Vagina (tissue), 2 donors: ENCODE results near the gene MYEF2. TPM values are rescaled to one million over a fixed set of nuclear protein-coding genes. Genes with fewer than 3 reads are reported as not detected.

Experiments
- DNase-seq, 2 donors: peaks; one replicate each; pipeline ENCODE4 v3.0.0-alpha.2; 2017; ENCODE audit errors: extremely low spot score in 2 of 2
- H3K27ac ChIP-seq: fragments of 200-600 bp; sonication (generic); one replicate; pipeline ENCODE4 v1.5.1; 2019
- H3K27me3 ChIP-seq: fragments of 200-600 bp; sonication (generic); one replicate; pipeline ENCODE4 v1.5.1; 2019
- H3K36me3 ChIP-seq, 2 donors: fragments of 200-600 bp; sonication (generic); one replicate each; pipeline ENCODE4 v1.5.1; 2017 to 2019
- H3K4me1 ChIP-seq: fragments of 200-600 bp; sonication (generic); one replicate; pipeline ENCODE4 v1.5.1; 2019
- H3K4me3 ChIP-seq, 2 donors: fragments of 200-600 bp; sonication (generic); 1 replicate in 1 of 2; 2 replicates in 1 of 2; pipeline ENCODE4 v1.5.1; 2016 to 2019
- H3K9me3 ChIP-seq: fragments of 200-600 bp; sonication (generic); one replicate; pipeline ENCODE4 v1.5.1; 2019
- CTCF ChIP-seq, 3 experiments: fragments of 450-650 bp in 2 of 3; fragments of 200-600 bp in 1 of 3; sonication (generic) in 1 of 3; IDR thresholded peaks; one replicate each; pipeline ENCODE4 v1.5.1; 2017 to 2019; ENCODE audit warnings: antibody characterized with exemption in 3 of 3, mild to moderate bottlenecking in 2 of 3, moderate library complexity in 2 of 3
- POLR2A ChIP-seq, 2 donors: fragments of 450-650 bp; IDR thresholded peaks; one replicate each; pipeline ENCODE4 v1.6.1; 2017; ENCODE audit warnings: antibody characterized with exemption in 2 of 2, mild to moderate bottlenecking in 2 of 2, moderate library complexity in 2 of 2
- POLR2AphosphoS5 ChIP-seq, 2 donors: sonication (generic); formaldehyde crosslinking; IDR thresholded peaks; one replicate each; pipeline ENCODE4 v1.9.0; 2017; ENCODE audit warnings: antibody characterized with exemption in 2 of 2, mild to moderate bottlenecking in 2 of 2, low read depth in 1 of 2; ENCODE audit not compliant: insufficient read depth in 1 of 2
- intact Hi-C: fragments of 100-400 bp; cut with DNase I; formaldehyde crosslinking; loops from one replicate; pipeline ENCODE4 v1.15.1; 2023
- total RNA-seq: library from RNA; depleted of rRNA; stranded (reverse); fragments of >200 nt; gene quantifications from one replicate; pipeline ENCODE4 v1.2.3, GENCODE V29; 2016

The MYEF2 gene
- total RNA-seq, 1 donor from 2014 or later = 7.1 TPM

- intact Hi-C loops = no loop called here
- no peak for TF ChIP-seq POLR2A (IDR thresholded peaks at IDR 0.05)
- no peak for TF ChIP-seq POLR2AphosphoS5 (IDR thresholded peaks at IDR 0.05; ENCODE audit: insufficient read depth in 1 of 2, low read depth in 1 of 2)
- TF ChIP-seq CTCF (IDR thresholded peaks at IDR 0.05) = no peak
- no peaks in the 10 kb centered on the region for H3K27me3 ChIP-seq
Measured at GRCh38 chr15:48096813-48097212, 81.3 kb downstream of the MYEF2 start.

GRCh38 chr15:48096355-48096786, 81.7 kb downstream of the MYEF2 start:
- Histone ChIP-seq H3K27ac (no peak overlapping the region), H3K27me3 (no peaks in the 10 kb centered on the region), H3K4me3 (no peak overlapping the region), H3K4me1 (no peaks in the 10 kb centered on the region), H3K9me3 (no peaks in the 10 kb centered on the region), H3K36me3 (no peaks in the 10 kb centered on the region)
- peak in 1 of 2 donors; percentile 54 for DNase-seq
- intact Hi-C loops = no loop called here
- TF ChIP-seq POLR2AphosphoS5 (IDR thresholded peaks at IDR 0.05; ENCODE audit: insufficient read depth in 1 of 2, low read depth in 1 of 2) = no peak
- no peak for TF ChIP-seq CTCF (IDR thresholded peaks at IDR 0.05)
- TF ChIP-seq POLR2A (IDR thresholded peaks at IDR 0.05) = no peak

More at GRCh38 chr15:48096813-48097212, 81.3 kb downstream of the MYEF2 start:
- H3K36me3 ChIP-seq = no peaks in the 10 kb centered on the region
- H3K4me1 ChIP-seq = no peaks in the 10 kb centered on the region
- H3K4me3 ChIP-seq = no peak overlapping the region
- H3K9me3 ChIP-seq = no peaks in the 10 kb centered on the region
- H3K27ac ChIP-seq = no peak overlapping the region
- DNase-seq = peak in 1 of 2 donors; percentile 40

- H3K4me1 ChIP-seq = peaks cover 2% of the 10 kb centered on the region
- no peaks in the 10 kb centered on the region for H3K27me3 ChIP-seq
- H3K36me3 ChIP-seq = no peaks in the 10 kb centered on the region
- H3K27ac ChIP-seq = no peak overlapping the region
- H3K4me3 ChIP-seq = no peak overlapping the region
- peak in 1 of 2 donors; percentile 6 for DNase-seq
- intact Hi-C loops = no loop called here
- no peaks in the 10 kb centered on the region for H3K9me3 ChIP-seq
- TF ChIP-seq POLR2A (IDR thresholded peaks at IDR 0.05) (no peak), CTCF (IDR thresholded peaks at IDR 0.05) (no peak), POLR2AphosphoS5 (IDR thresholded peaks at IDR 0.05; ENCODE audit: insufficient read depth in 1 of 2, low read depth in 1 of 2) (no peak)
Measured at GRCh38 chr15:48091522-48091921, 86.6 kb downstream of the MYEF2 start.

- TF ChIP-seq CTCF (IDR thresholded peaks at IDR 0.05) = no peak
- TF ChIP-seq POLR2AphosphoS5 (IDR thresholded peaks at IDR 0.05; ENCODE audit: insufficient read depth in 1 of 2, low read depth in 1 of 2) = no peak
- TF ChIP-seq POLR2A (IDR thresholded peaks at IDR 0.05) = no peak
- H3K27me3 ChIP-seq = no peaks in the 10 kb centered on the region
Measured at GRCh38 chr15:48090666-48091065, 87.4 kb downstream of the MYEF2 start.

GRCh38 chr15:48090115-48090514, 88.0 kb downstream of the MYEF2 start:
- no peak for TF ChIP-seq POLR2A (IDR thresholded peaks at IDR 0.05)
- Histone ChIP-seq H3K4me1 (peaks cover 13% of the 10 kb centered on the region), H3K4me3 (no peak overlapping the region), H3K36me3 (no peaks in the 10 kb centered on the region), H3K27ac (no peak overlapping the region), H3K9me3 (no peaks in the 10 kb centered on the region), H3K27me3 (no peaks in the 10 kb centered on the region)
- intact Hi-C loops = no loop called here
- DNase-seq = no peak

More at GRCh38 chr15:48090666-48091065, 87.4 kb downstream of the MYEF2 start:
- DNase-seq = no peak
- Histone ChIP-seq H3K4me3 (no peak overlapping the region), H3K27ac (no peak overlapping the region), H3K9me3 (no peaks in the 10 kb centered on the region), H3K4me1 (peaks cover 11% of the 10 kb centered on the region), H3K36me3 (no peaks in the 10 kb centered on the region)
- intact Hi-C loops = no loop called here
